ENCODE data around the gene PDE4D. TPM values are rescaled to one million over a fixed set of nuclear protein-coding genes. Genes with fewer than 3 reads are reported as not detected.
"Not testable (repeated sequence)": the region's sequence is repeated elsewhere in the genome, so short reads cannot be mapped to it uniquely, and the experiment has no call there.

The PDE4D gene
- total RNA-seq, 1 experiment from 2014 or later, result 17.2 TPM

- DNase-seq (ENCODE audit: low read depth), result peak; percentile 57
These were observed 93.7 kb downstream of the PDE4D start for GRCh38 chr5:59799668-59800346.

GRCh38 chr5:59798862-59799667 is 94.5 kb downstream of the PDE4D start:
- peak; percentile 47 for DNase-seq (ENCODE audit: low read depth)

GRCh38 chr5:59795141-59795540 is 98.4 kb downstream of the PDE4D start:
- no peak for DNase-seq (ENCODE audit: low read depth)

GRCh38 chr5:59792983-59793585 is 100.4 kb downstream of the PDE4D start:
- DNase-seq (ENCODE audit: low read depth), result peak; percentile 95

- DNase-seq (ENCODE audit: low read depth), result no peak
These were observed 101.9 kb downstream of the PDE4D start for GRCh38 chr5:59791617-59792016.

- peak; percentile 28 for DNase-seq (ENCODE audit: low read depth)
These were observed 102.6 kb downstream of the PDE4D start for GRCh38 chr5:59790776-59791475.

- DNase-seq (ENCODE audit: low read depth), result peak; percentile 37
These were observed 103.2 kb downstream of the PDE4D start for GRCh38 chr5:59790376-59790775.

- DNase-seq (ENCODE audit: low read depth), result no peak
These were observed 103.6 kb downstream of the PDE4D start for GRCh38 chr5:59789894-59790293.

- peak; percentile 39 for DNase-seq (ENCODE audit: low read depth)
These were observed 104.3 kb downstream of the PDE4D start for GRCh38 chr5:59789197-59789596.

- DNase-seq (ENCODE audit: low read depth), result peak; percentile 95
These were observed 107.2 kb downstream of the PDE4D start for GRCh38 chr5:59786334-59786805.

- peak; percentile 37 for DNase-seq (ENCODE audit: low read depth)
These were observed 107.7 kb downstream of the PDE4D start for GRCh38 chr5:59785676-59786333.

GRCh38 chr5:59784708-59785107 is 108.8 kb downstream of the PDE4D start:
- not testable (repeated sequence) for DNase-seq (ENCODE audit: low read depth)

GRCh38 chr5:59783264-59783663 is 110.3 kb downstream of the PDE4D start:
- no peak for DNase-seq (ENCODE audit: low read depth)

- DNase-seq (ENCODE audit: low read depth), result no peak
These were observed 110.7 kb downstream of the PDE4D start for GRCh38 chr5:59782856-59783255.

- DNase-seq (ENCODE audit: low read depth), result no peak
These were observed 114.1 kb downstream of the PDE4D start for GRCh38 chr5:59779453-59779852.

GRCh38 chr5:59777028-59777427 is 116.5 kb downstream of the PDE4D start:
- DNase-seq (ENCODE audit: low read depth), result no peak

GRCh38 chr5:59773294-59773693 is 120.2 kb downstream of the PDE4D start:
- peak; percentile 60 for DNase-seq (ENCODE audit: low read depth)

- DNase-seq (ENCODE audit: low read depth), result no peak
These were observed 120.8 kb downstream of the PDE4D start for GRCh38 chr5:59772757-59773156.

GRCh38 chr5:59772206-59772605 is 121.3 kb downstream of the PDE4D start:
- DNase-seq (ENCODE audit: low read depth), result no peak

GRCh38 chr5:59770953-59771352 is 122.6 kb downstream of the PDE4D start:
- DNase-seq (ENCODE audit: low read depth), result no peak

- peak; percentile 32 for DNase-seq (ENCODE audit: low read depth)
These were observed 123.7 kb downstream of the PDE4D start for GRCh38 chr5:59769832-59770231.

- no peak for DNase-seq (ENCODE audit: low read depth)
These were observed 124.5 kb downstream of the PDE4D start for GRCh38 chr5:59769041-59769360.

Data from RPMI7951 (cell line).